Measurements from ENCODE around the gene DCANP1. TPM values are rescaled to one million over a fixed set of nuclear protein-coding genes. Genes with fewer than 3 reads are reported as not detected.

DCANP1 gene
- total RNA-seq, 1 donor from 2014 or later, result not detected

- no peak overlapping the region for H3K27ac Mint-ChIP-seq
- no peaks in the 10 kb centered on the region for H3K36me3 Mint-ChIP-seq
- H3K27me3 Mint-ChIP-seq (ENCODE audit: low read depth), result peaks cover 58% of the 10 kb centered on the region
- H3K4me1 Mint-ChIP-seq, result no peaks in the 10 kb centered on the region
- TF ChIP-seq, protein P1, sequence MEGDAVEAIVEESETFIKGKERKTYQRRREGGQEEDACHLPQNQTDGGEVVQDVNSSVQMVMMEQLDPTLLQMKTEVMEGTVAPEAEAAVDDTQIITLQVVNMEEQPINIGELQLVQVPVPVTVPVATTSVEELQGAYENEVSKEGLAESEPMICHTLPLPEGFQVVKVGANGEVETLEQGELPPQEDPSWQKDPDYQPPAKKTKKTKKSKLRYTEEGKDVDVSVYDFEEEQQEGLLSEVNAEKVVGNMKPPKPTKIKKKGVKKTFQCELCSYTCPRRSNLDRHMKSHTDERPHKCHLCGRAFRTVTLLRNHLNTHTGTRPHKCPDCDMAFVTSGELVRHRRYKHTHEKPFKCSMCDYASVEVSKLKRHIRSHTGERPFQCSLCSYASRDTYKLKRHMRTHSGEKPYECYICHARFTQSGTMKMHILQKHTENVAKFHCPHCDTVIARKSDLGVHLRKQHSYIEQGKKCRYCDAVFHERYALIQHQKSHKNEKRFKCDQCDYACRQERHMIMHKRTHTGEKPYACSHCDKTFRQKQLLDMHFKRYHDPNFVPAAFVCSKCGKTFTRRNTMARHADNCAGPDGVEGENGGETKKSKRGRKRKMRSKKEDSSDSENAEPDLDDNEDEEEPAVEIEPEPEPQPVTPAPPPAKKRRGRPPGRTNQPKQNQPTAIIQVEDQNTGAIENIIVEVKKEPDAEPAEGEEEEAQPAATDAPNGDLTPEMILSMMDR (IDR thresholded peaks at IDR 0.05; ENCODE audit: unreplicated experiment), result no peak
- DNase-seq (ENCODE audit: low spot score in 2 of 2, unreplicated experiment in 2 of 2), result no peak
- peaks cover 11% of the 10 kb centered on the region for H3K9me3 Mint-ChIP-seq
- no peak overlapping the region for H3K4me3 Mint-ChIP-seq
These were observed 30.1 kb downstream of the DCANP1 start for GRCh38 chr5:135417083-135417482.

DNA sequence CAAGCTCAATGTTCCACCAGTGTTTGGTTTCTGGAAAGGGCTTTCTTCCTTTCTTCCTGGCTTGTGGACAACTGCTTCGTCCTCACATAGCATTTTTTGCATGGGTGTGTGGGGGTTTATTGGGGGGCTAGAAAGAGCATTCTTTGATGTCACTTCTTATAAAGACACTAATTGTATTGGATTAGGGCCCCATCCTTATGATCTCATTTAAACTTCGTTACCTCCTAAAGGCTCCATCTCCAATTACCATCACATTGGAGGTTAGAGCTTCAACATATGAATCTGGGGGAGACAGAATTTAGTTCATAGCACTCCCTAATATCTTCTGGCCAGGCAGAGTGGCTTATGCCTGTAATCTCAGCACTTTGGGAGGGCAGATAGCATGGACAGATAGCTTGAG is 42.1 kb downstream of the DCANP1 start:
- peaks cover 12% of the 10 kb centered on the region for H3K4me1 Mint-ChIP-seq

DNA sequence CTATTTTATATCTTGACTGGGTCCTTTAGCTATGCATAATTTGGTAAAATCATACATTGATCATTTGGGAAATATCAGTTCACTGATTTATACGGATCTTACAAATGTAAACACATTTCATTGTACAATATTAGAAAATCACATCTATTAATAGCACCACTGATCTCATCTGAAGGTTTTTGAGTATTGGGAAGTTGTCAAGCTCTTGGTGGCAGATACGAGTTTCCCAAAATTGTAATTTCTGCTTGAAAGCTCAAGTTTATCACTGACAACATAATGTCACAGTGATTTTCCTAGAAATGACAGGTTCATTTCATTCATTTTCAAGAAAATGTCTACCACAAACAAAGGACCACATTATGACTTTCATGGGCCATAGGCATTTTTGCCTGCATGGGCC is 45.1 kb downstream of the DCANP1 start:
- H3K4me1 Mint-ChIP-seq, result peaks cover 29% of the 10 kb centered on the region
- TF ChIP-seq, protein P1 (IDR thresholded peaks at IDR 0.05; ENCODE audit: unreplicated experiment), result no peak
- H3K27me3 Mint-ChIP-seq (ENCODE audit: low read depth), result peaks cover 6% of the 10 kb centered on the region
- H3K9me3 Mint-ChIP-seq, result no peaks in the 10 kb centered on the region
- no peak overlapping the region for H3K4me3 Mint-ChIP-seq
- H3K36me3 Mint-ChIP-seq, result no peaks in the 10 kb centered on the region
- no peak overlapping the region for H3K27ac Mint-ChIP-seq
- DNase-seq (ENCODE audit: low spot score in 2 of 2, unreplicated experiment in 2 of 2), result no peak

More for the DNA sequence above, 42.1 kb downstream of the DCANP1 start:
- H3K4me3 Mint-ChIP-seq, result no peak overlapping the region
- H3K27ac Mint-ChIP-seq, result no peak overlapping the region
- no peak for DNase-seq (ENCODE audit: low spot score in 2 of 2, unreplicated experiment in 2 of 2)
- H3K9me3 Mint-ChIP-seq, result no peaks in the 10 kb centered on the region
- TF ChIP-seq, protein P1 (IDR thresholded peaks at IDR 0.05; ENCODE audit: unreplicated experiment), result no peak
- no peaks in the 10 kb centered on the region for H3K36me3 Mint-ChIP-seq
- H3K27me3 Mint-ChIP-seq (ENCODE audit: low read depth), result peaks cover 10% of the 10 kb centered on the region

- TF ChIP-seq, protein P1 (IDR thresholded peaks at IDR 0.05; ENCODE audit: unreplicated experiment), result no peak
- no peak for DNase-seq (ENCODE audit: low spot score in 2 of 2, unreplicated experiment in 2 of 2)
- H3K27ac Mint-ChIP-seq, result peak overlapping the region; percentile 66
- H3K4me3 Mint-ChIP-seq, result peak overlapping the region; percentile 86
- H3K4me1 Mint-ChIP-seq, result peaks cover 38% of the 10 kb centered on the region
- no peaks in the 10 kb centered on the region for H3K36me3 Mint-ChIP-seq
- no peaks in the 10 kb centered on the region for H3K9me3 Mint-ChIP-seq
- peaks cover 2% of the 10 kb centered on the region for H3K27me3 Mint-ChIP-seq (ENCODE audit: low read depth)
These were observed 46.3 kb downstream of the DCANP1 start for GRCh38 chr5:135400866-135401265.

- Mint-ChIP-seq H3K27ac (peak overlapping the region; percentile 98), H3K36me3 (no peaks in the 10 kb centered on the region), H3K9me3 (no peaks in the 10 kb centered on the region), H3K27me3 (ENCODE audit: low read depth) (peaks cover 2% of the 10 kb centered on the region), H3K4me3 (peak overlapping the region; percentile 86), H3K4me1 (peaks cover 45% of the 10 kb centered on the region)
- no peak for DNase-seq (ENCODE audit: low spot score in 2 of 2, unreplicated experiment in 2 of 2)
- TF ChIP-seq, protein P1 (IDR thresholded peaks at IDR 0.05; ENCODE audit: unreplicated experiment), result no peak
These were observed 47.2 kb downstream of the DCANP1 start for GRCh38 chr5:135399794-135400542.

All from mesothelial cell of epicardium (in vitro differentiated cells).